Osteoblast (primary cell): ENCODE results near the gene TRIM38. TPM values are rescaled to one million over a fixed set of nuclear protein-coding genes. Genes with fewer than 3 reads are reported as not detected.
"Not testable (repeated sequence)": the region's sequence is repeated elsewhere in the genome, so short reads cannot be mapped to it uniquely, and the experiment has no call there.

Experiments
- DNase-seq: peaks from one replicate; pipeline ENCODE4 v3.0.0; 2011; ENCODE audit warnings: low spot score, mixed read lengths; ENCODE audit not compliant: insufficient read length; ENCODE audit errors: missing footprints
- H2AFZ ChIP-seq: 2 replicates; pipeline ENCODE4 v1.6.0; 2011; ENCODE audit warnings: mild to moderate bottlenecking, low read length
- H3K27ac ChIP-seq: 2 replicates; pipeline ENCODE4 v1.5.1; 2011; ENCODE audit warnings: mild to moderate bottlenecking, low read depth, low read length, moderate library complexity
- H3K27me3 ChIP-seq: 2 replicates; pipeline ENCODE4 v1.6.0; 2012; ENCODE audit warnings: mild to moderate bottlenecking, control low read depth, inconsistent platforms, low read length, moderate library complexity; ENCODE audit not compliant: insufficient read depth
- H3K36me3 ChIP-seq: 2 replicates; pipeline ENCODE4 v1.5.1; 2011; ENCODE audit warnings: mild to moderate bottlenecking, low read length, control low read depth, moderate library complexity; ENCODE audit not compliant: insufficient read depth
- H3K4me1 ChIP-seq: 2 replicates; pipeline ENCODE4 v1.5.1; 2011; ENCODE audit warnings: mild to moderate bottlenecking, low read length, control low read depth, moderate library complexity; ENCODE audit not compliant: insufficient read depth
- H3K4me2 ChIP-seq: 2 replicates; pipeline ENCODE4 v1.6.0; 2011; ENCODE audit warnings: mild to moderate bottlenecking, low read length; ENCODE audit not compliant: insufficient read depth
- H3K4me3 ChIP-seq: fragments of 200-600 bp; sonication (generic); 3 replicates; pipeline ENCODE4 v1.5.1; 2012; ENCODE audit warnings: mild to moderate bottlenecking, low read length, inconsistent platforms; ENCODE audit not compliant: insufficient read depth
- H3K79me2 ChIP-seq: 2 replicates; pipeline ENCODE4 v1.6.0; 2012; ENCODE audit warnings: mild to moderate bottlenecking, low read length, control low read depth, inconsistent platforms; ENCODE audit not compliant: insufficient read depth
- H3K9me3 ChIP-seq: 2 replicates; pipeline ENCODE4 v1.5.1; 2011; ENCODE audit warnings: low read depth, low read length, control low read depth
- H4K20me1 ChIP-seq: 2 replicates; pipeline ENCODE4 v1.6.0; 2012; ENCODE audit warnings: mild to moderate bottlenecking, low read length, control low read depth; ENCODE audit not compliant: insufficient read depth
- CTCF ChIP-seq: IDR thresholded peaks from 2 replicates; pipeline ENCODE4 v1.5.1; 2011; ENCODE audit warnings: mild to moderate bottlenecking, low read depth, low read length, moderate library complexity; ENCODE audit errors: extremely low read depth
- total RNA-seq: library from RNA; depleted of rRNA; stranded (reverse); fragments of >200 nt; gene quantifications from 2 replicates; pipeline ENCODE4 v1.2.3, GENCODE V29; 2012

TRIM38 gene
- total RNA-seq, 1 donor = 13.0 TPM

- no peak overlapping the region for H3K4me3 ChIP-seq
- no peak overlapping the region for H2AFZ ChIP-seq
- TF ChIP-seq CTCF = no peak
Measured at GRCh38 chr6:25946631-25947030, 16.0 kb upstream of the TRIM38 start.

GRCh38 chr6:25947492-25947891 is 15.1 kb upstream of the TRIM38 start:
- not testable (repeated sequence) for H3K4me1 ChIP-seq, H4K20me1 ChIP-seq, H3K4me2 ChIP-seq, H3K36me3 ChIP-seq, H3K27me3 ChIP-seq, H2AFZ ChIP-seq, H3K9me3 ChIP-seq, H3K4me3 ChIP-seq, DNase-seq, H3K27ac ChIP-seq, H3K79me2 ChIP-seq

More at GRCh38 chr6:25946631-25947030, 16.0 kb upstream of the TRIM38 start:
- no peaks in the 10 kb centered on the region for H3K4me1 ChIP-seq
- no peak overlapping the region for H3K27ac ChIP-seq
- no peaks in the 10 kb centered on the region for H3K36me3 ChIP-seq
- no peaks in the 10 kb centered on the region for H3K9me3 ChIP-seq
- H3K27me3 ChIP-seq = no peaks in the 10 kb centered on the region
- H3K79me2 ChIP-seq = no peaks in the 10 kb centered on the region
- no peak for DNase-seq
- H4K20me1 ChIP-seq = no peaks in the 10 kb centered on the region
- no peak overlapping the region for H3K4me2 ChIP-seq

DNA sequence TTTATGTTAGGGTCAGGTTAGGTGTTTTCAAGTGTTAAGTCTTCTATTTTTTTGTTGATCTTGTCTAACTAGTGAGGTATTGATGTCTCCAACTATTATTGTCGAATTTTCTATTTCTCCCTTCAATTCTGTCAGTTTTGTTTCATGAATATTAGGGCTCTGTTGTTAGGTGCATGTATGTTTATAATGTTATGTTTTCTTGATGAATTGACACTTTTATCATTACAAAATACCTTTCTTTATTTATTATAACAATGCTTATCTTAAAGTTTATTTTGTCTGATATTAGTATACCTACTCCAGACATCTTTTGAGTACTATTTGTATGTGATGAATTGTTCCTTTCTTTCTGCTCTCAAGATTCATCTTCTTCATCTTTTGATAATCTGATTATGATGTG is 12.9 kb upstream of the TRIM38 start:
- Histone ChIP-seq H3K4me1 (no peaks in the 10 kb centered on the region), H3K36me3 (no peaks in the 10 kb centered on the region), H3K27ac (no peak overlapping the region), H3K9me3 (no peaks in the 10 kb centered on the region), H2AFZ (no peak overlapping the region), H3K79me2 (no peaks in the 10 kb centered on the region), H3K4me2 (no peak overlapping the region), H4K20me1 (no peaks in the 10 kb centered on the region), H3K4me3 (no peak overlapping the region), H3K27me3 (no peaks in the 10 kb centered on the region)
- no peak for TF ChIP-seq CTCF
- no peak for DNase-seq

GRCh38 chr6:25950297-25950696 is 12.3 kb upstream of the TRIM38 start:
- Histone ChIP-seq H2AFZ (no peak overlapping the region), H4K20me1 (no peaks in the 10 kb centered on the region), H3K4me1 (no peaks in the 10 kb centered on the region), H3K27me3 (no peaks in the 10 kb centered on the region), H3K9me3 (no peaks in the 10 kb centered on the region), H3K36me3 (no peaks in the 10 kb centered on the region), H3K27ac (no peak overlapping the region), H3K79me2 (no peaks in the 10 kb centered on the region), H3K4me3 (no peak overlapping the region), H3K4me2 (no peak overlapping the region)
- no peak for TF ChIP-seq CTCF
- no peak for DNase-seq
